GM19239 (cell line): ENCODE measurements around the gene TMEM178A.

Experiments
- DNase-seq: peaks from one replicate; pipeline ENCODE4 v3.0.0; 2011; ENCODE audit warnings: low spot score; ENCODE audit not compliant: insufficient read length
- FAIRE-seq: peaks from 2 replicates; lab custom pipeline; 2011; peaks lifted over from hg19 to GRCh38; lab: Jason Lieb, UNC

Gene TMEM178A

DNA sequence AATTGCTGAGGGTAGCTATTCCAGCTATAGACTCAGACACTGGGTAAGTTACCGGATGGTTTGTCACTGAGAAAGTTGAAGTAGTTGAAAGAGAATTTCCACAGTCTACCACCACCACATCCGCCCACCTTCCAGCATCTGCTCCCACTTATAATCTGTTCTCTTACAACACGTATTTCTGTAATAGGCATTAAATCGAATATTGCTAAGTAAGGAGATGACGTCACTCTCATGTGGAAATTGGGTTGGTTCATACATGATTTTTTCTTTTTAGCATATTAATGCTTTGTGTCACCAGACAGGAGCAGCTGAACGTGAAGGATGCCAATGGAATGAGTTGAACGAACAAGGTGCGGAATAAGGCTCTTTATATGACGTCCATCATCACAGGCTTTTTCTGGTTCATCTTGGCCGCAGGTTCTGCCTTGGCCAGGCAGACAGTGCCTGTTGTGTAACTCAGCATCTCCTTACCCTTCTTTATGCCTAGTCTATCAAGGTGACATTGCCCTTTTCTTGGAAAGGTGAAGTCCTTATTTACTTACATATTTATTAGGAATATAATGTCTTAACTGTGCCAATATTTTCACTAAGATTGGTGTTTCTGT is 67.5 kb downstream of the TMEM178A start:
- FAIRE-seq (no peak), DNase-seq (no peak)

DNA sequence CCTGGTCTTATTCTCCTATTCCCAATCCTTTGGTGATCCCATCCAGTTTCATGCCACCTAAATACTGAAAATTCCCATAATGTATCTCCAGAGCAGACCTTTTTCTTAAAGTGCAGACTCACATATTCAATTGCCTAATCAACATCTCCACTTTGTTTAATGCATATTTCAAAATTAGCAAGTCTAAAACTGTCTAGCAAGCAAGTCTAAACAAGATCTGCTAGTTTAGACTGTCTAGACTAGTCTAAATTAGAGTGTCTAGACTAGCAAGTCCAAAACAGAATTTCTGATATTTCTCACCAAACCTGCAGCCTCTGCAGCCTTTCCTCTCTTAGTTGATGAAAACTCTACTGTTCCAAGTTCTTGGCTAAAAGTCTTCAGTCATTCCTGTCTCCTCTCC is 68.7 kb downstream of the TMEM178A start:
- FAIRE-seq: no peak
- DNase-seq: no peak

DNA sequence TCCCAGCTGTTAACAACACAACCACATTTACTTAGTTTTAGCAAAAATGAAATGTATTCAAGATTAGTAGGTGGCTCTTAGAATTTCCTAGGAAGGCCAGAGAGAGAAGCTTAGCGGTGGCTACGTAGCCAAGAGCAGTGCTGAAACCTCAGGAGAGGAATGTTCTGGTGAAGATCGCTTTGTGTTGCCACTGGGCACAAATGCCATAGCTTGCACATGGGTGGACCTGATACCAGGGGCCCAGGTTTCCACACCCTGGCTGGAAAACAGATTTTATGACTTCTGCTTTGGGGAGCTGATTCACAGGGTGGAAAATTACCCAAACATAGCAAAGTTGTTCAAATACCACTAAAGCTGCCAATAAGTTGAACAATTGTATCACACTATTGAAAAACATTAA is 69.9 kb downstream of the TMEM178A start:
- FAIRE-seq (no peak), DNase-seq (no peak)

DNA sequence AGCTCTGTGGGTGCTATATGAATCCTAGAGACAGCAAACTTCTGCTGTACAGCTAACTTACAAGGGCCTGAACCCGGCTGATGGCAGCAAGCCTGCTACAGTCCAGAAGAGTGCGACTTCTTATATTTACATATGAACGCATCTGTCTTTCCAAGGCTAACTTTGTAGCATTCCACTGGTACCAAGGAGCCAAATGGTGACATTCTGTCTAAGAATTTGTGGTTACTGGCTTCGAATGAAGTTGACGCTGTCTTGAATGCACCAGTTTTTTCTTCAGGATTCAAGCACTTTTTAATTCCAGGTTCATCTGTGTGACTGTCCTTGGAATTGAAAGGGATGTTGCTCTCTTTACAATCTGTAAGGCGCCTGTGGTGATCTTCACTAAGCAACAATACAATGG is 70.9 kb downstream of the TMEM178A start:
- FAIRE-seq (no peak), DNase-seq (no peak)

DNA sequence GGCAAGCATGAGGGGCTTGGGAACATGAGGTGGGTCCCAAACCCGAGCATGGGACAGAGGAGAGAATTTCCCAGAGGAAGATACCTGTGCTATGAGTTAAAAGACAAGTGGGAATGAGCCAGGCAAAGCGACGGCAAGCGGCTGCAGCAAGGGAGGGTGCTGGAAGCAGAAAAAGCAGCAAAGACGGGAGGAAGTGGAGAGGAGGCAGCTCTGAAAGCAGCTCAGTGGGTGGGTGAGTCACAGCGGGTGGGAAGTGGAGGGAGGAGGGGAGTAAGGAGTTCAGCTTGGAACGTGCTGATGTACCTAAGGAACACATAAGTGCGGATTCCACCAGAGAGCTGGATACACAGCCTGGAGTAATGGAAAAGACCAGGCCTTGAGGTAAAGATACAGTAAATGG is 71.9 kb downstream of the TMEM178A start:
- no peak for FAIRE-seq
- DNase-seq: no peak

DNA sequence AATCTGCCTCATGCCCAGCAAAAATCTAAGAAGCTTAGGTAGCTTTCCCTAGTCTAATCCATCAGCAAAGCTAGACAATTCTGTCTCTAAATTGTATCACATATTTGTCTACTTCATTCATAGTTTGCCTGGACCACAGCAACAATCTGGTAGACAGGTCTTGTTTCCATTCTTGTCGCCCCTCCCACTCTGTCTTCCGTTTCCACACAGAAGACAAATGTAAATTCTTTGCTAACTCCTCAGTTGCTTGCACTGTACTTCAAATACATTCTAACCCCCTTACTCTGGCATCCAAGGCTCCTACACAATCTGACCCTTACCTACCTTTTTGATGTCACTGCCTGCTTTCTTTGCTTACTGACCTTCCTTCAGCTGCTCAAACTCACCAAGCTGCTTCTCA is 73.2 kb downstream of the TMEM178A start:
- FAIRE-seq (no peak), DNase-seq (no peak)

DNA sequence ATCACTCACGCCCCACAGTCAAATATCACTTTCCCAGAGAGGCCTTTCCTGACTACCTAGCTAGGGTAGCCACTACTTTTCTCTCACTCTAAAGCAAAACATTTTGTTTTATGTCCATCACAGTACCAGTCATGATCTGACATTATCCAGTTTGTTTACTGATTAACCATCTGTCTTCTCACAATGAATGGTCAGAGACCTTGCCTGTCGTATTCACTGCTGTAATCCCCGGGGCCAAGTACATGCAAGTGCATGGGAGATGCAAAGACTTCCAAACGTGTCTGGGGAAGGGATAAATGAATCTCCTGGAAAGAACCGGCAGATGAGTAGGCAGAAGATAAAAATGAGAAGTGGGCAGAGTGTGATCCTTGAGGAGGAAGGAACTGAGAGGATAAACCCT is 73.7 kb downstream of the TMEM178A start:
- FAIRE-seq (no peak), DNase-seq (no peak)

DNA sequence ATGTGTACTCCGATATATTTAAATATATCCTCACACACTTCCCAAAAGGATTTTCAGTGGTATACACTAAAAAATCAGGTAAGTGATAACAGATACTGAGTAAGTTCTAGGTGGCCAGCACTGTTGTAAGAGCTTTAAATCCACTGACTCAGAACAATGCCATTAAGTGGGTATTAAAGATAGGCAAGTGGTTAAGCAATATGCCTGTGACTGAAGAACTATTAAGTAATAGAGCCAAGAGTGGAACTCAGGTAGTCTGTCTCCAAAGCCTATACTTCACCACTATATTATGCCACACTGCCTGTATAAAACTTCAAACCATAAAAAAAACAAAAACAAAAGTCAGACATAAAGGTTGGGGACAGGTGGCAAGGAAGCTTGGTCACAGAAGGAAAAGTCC is 76.2 kb downstream of the TMEM178A start:
- DNase-seq (no peak), FAIRE-seq (no peak)

DNA sequence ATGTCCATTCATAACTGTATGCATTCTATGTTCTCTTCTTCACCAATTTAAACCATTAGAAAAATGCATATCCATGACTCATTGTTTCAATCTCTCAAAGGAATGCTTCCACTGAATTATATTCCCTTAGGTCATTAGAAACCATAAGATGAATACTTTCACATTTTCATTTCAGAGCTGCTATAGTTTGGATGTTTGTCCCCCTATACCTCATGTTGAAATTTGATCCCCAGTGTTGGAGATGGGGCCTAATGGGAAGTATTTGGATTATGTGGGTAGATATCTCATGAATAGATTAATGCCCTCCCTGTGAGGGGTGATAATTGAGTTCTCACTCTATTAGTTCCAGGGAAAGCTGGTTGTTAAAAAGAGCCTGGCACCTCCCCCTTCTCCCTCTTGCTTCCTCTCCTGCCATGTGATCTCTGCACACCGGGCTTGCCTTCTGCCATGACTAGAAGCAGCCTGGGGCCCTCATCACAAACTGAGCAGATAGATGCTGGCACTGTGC is 77.6 kb downstream of the TMEM178A start:
- FAIRE-seq (no peak), DNase-seq (no peak)

DNA sequence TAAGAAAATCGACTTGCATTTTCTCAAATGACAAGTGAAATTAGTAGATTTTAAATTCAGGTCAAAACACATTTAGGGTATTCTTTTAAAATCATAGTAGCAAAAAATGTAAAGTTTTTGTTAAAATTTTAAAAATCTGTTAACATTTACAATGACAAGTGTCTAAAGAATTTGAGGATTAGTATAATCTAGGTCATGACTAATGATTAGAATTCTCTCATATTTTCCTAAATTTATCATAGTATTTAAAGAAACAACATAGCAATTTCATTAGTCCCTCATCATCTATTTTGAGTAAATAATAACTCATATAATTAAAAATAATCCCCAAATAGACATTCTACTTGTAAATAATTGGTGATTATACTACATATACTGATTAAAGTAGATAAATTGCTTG is 89.7 kb downstream of the TMEM178A start:
- DNase-seq (no peak), FAIRE-seq (no peak)

DNA sequence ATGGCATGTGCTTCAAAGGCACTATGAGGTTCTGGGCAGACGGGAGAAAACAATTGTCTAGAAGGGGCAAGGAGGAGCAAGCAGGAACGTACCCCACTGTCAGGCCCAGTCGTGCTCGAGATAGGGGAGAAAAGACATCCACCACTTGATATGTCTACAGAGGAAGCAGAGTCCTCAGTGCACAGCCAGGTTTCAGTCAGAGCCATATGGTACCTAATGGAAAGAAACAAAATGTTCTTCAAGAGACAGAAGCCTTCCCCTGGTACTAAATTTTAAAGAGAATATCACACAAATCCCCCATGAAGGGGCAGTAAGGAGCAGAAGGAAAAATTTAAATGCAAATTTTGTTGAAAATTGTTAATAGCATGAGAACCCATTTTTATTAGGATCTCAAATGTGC is 91.4 kb downstream of the TMEM178A start:
- FAIRE-seq (no peak), DNase-seq (no peak)

DNA sequence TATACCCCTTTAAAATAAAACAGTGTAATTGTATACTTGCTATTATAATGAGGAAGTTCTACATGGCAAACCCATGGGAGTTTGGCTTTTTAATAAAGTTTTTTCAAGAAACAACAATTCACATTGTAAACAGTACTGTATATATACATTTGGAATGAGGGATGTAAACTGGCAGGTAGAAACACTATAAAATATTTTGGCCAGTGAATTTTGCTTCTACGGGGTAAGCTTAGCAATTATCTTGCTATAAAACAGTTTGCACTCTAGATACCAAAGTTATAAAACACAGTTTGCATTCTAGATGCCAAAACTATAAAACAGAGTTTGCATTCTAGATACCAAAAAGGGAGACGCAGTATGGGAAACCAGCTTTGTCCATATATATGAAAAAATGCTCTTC is 96.7 kb downstream of the TMEM178A start:
- DNase-seq (no peak), FAIRE-seq (no peak)
